ENCODE data around the gene TRPM1.
"Not testable (repeated sequence)": the region's sequence is repeated elsewhere in the genome, so short reads cannot be mapped to it uniquely, and the experiment has no call there.

The TRPM1 gene

DNA sequence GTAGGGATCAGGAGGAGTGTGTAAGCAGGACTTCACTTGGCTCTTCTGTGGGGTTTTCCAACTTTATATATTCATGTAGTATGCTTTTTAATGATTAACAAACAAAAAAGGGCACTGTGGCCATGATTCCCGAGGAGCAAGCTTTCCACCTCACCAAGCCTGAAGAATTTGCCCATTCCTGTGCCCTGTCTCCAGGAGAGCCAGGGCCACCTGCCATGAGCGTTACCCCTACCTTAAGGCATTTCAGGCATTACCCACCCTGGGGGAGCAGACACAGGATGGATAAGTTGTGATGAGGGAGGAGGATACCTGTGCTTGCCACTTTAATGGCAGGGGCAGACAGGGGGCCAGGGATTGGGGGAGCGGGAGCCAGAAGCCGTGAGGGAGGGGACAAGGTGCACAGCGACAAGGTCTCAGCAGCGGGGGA, 3.0 kb downstream of the TRPM1 start:
- Mint-ChIP-seq H3K4me1 (no peaks in the 10 kb centered on the region), H3K27ac (peak overlapping the region; percentile 23), H3K9me3 (no peaks in the 10 kb centered on the region), H3K27me3 (no peaks in the 10 kb centered on the region), H3K36me3 (no peaks in the 10 kb centered on the region), H3K4me3 (no peak overlapping the region)

DNA sequence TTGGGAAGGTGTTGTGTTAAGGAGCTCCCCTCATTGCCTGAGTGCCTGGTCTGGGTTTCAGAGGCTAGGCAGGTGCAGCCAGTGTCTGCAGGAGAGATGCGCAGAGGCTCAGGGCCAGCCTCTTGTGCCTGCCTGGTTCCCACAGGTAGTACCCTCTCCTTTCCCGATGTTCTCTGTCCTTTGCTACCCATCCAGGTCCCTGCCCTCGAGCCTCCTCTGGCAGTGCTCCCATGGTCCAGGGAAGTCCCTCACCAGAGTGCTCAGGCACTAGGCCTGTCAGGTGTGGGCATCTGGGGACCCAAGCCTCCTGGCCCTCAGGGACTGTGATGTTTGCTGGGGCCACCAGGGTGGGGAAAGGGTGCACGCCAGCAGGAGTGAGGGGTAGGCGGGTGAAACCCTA, 5.0 kb downstream of the TRPM1 start:
- H3K4me1 Mint-ChIP-seq, result no peaks in the 10 kb centered on the region
- no peak overlapping the region for H3K27ac Mint-ChIP-seq
- no peaks in the 10 kb centered on the region for H3K9me3 Mint-ChIP-seq
- H3K27me3 Mint-ChIP-seq, result no peaks in the 10 kb centered on the region
- no peaks in the 10 kb centered on the region for H3K36me3 Mint-ChIP-seq
- no peak overlapping the region for H3K4me3 Mint-ChIP-seq

DNA sequence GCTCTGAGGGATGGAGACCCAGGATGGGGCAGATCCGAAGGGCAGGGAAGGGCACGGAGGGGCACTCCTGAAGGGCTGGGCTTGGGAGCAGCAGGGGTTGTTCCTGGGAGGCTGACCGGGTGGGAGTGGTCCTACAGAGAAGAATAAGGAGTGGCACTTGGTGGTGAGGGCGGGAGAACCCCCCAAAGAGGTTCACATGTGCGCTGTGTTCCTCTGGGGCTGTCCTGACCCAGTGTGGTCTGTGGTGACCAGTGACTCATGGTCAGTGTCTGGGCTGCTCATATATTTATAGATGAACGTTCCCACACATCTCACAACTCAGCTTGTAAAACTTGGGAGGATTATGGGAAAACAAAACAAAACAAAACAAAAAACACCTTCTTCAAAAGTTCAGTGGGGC, 10.0 kb downstream of the TRPM1 start:
- H3K36me3 Mint-ChIP-seq, result no peaks in the 10 kb centered on the region
- no peaks in the 10 kb centered on the region for H3K9me3 Mint-ChIP-seq
- no peak overlapping the region for H3K27ac Mint-ChIP-seq
- no peaks in the 10 kb centered on the region for H3K27me3 Mint-ChIP-seq
- no peaks in the 10 kb centered on the region for H3K4me1 Mint-ChIP-seq
- H3K4me3 Mint-ChIP-seq, result no peak overlapping the region

DNA sequence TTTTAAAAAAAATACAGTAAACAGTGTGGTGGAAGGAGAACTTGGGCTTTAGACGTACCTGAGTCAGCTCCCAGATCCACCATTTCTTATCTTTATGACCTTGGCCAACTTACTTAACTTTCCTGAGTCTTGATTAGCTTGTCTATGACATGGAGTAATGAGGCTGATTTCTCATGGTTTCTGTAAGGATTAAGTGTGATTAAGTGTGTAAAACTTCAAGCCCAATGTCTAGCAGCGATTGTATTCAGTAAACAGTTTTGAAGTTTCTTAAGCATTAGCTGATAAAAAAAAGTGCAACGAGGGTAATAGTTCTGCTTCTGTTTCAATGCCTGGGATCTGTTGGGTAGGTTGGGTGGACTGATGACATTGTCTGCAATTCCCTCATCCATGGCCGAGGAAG, 10.8 kb downstream of the TRPM1 start:
- no peaks in the 10 kb centered on the region for H3K36me3 Mint-ChIP-seq
- H3K4me1 Mint-ChIP-seq, result no peaks in the 10 kb centered on the region
- no peak overlapping the region for H3K27ac Mint-ChIP-seq
- no peak overlapping the region for H3K4me3 Mint-ChIP-seq
- H3K9me3 Mint-ChIP-seq, result no peaks in the 10 kb centered on the region
- H3K27me3 Mint-ChIP-seq, result no peaks in the 10 kb centered on the region

DNA sequence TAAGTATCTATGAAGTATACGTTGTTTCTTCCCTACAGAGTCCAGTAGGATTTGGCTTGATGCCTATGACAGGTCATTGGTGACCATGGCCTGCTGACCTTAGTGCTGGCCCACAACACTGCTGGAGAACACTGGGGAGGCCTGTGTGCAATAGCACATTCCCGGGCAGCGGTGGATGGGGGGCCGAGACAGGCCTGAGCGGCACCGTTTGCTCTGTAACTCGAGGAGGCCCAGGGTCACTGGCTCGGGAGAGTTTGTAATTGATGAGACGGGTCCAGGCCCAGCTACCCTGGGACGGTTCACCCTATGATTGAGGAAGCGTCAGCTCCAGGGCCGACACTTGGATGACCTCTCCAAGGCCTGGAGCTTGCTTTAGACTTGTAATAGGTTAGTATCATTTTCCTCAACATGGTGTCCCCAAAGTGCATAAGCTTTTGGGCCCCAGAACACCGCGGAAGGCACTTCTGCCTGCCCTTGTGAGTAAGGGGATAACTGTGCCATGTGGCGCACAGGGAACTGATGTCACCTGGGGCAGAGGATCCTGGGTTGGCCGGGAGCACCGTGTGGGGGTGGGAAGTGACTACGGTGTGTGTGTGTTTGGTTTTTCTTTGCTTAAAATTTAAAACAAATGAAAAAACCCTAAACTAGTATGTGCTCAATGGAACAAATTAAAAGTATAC, 12.0 kb downstream of the TRPM1 start:
- Mint-ChIP-seq H3K9me3 (no peaks in the 10 kb centered on the region), H3K4me3 (no peak overlapping the region), H3K27ac (no peak overlapping the region), H3K36me3 (no peaks in the 10 kb centered on the region), H3K27me3 (no peaks in the 10 kb centered on the region), H3K4me1 (no peaks in the 10 kb centered on the region)

DNA sequence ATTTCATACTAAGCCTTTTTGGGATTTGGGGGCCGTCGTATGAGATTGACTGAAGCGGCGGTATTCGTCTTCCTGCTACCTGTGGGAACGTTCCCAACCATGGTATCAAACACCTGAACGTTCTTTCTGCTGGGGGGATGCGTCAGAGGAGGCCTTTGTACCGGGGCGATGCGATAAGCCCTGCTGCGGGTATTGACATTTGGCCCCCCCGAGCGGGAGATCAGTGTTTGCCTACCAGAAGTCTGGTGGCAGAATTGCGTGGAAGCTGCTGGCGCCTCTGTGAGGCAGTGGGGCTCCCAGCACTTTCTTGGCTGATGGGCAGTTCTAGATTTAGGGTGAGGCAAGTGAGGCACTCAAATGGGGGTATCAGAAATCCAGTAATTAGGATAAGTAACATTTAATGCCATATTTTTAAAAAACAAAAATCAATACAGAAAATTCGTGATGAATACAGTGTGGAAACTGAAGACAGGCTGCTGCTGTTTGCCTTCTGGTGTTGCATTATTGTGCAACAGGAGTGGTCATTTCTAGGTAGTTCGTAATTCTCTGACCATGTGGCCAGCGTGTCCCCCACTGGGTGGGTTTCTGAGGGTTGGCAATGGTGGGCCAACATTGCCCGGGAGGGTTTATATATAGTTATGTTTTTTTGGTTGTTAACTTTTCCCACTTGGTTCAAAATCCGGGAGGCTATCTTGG, 12.7 kb downstream of the TRPM1 start:
- Mint-ChIP-seq H3K27ac (no peak overlapping the region), H3K9me3 (no peaks in the 10 kb centered on the region), H3K27me3 (no peaks in the 10 kb centered on the region), H3K36me3 (no peaks in the 10 kb centered on the region), H3K4me1 (no peaks in the 10 kb centered on the region), H3K4me3 (no peak overlapping the region)

DNA sequence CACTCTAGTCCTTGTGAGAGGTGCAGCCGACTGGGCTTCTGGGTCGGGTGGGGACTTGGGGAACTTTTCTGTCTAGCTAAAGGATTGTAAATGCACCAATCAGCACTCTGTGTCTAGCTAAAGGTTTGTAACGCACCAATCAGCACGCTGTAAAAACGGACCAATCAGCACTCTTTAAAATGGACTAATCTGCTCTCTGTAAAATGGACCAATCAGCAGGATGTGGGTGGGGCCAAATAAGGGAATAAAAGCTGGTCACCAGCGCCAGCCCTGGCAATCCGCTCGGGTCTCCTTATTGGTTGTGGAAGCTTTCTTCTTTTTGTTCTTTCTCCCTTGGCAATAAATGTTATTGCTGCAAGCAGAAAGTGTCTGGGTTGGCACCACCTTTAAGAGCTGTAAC, 13.5 kb downstream of the TRPM1 start:
- H3K36me3 Mint-ChIP-seq, H3K4me3 Mint-ChIP-seq, H3K27ac Mint-ChIP-seq, H3K9me3 Mint-ChIP-seq, H3K27me3 Mint-ChIP-seq, H3K4me1 Mint-ChIP-seq: not testable (repeated sequence)

DNA sequence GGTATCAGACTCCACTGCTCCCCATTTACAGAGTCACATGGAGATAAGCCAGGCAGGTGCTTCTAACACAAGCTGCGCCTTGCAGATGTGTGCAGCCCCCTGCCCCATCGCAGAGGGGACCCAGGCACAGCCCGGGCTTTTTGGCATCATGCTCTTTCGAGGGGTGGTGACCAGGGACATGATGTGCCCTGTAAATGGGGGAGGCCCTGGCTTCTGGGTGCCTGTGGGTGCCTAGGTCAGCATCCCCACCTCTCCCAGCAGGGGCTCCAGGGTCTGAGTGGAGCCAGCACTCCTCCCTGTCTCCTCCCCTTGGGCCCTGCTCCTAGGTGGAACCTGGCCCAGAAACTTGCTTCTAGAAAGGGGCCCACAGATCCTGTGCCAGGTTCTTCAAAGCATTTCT, 15.2 kb downstream of the TRPM1 start:
- Mint-ChIP-seq H3K4me1 (no peaks in the 10 kb centered on the region), H3K4me3 (no peak overlapping the region), H3K27ac (no peak overlapping the region), H3K9me3 (no peaks in the 10 kb centered on the region), H3K27me3 (peaks cover 4% of the 10 kb centered on the region), H3K36me3 (no peaks in the 10 kb centered on the region)

DNA sequence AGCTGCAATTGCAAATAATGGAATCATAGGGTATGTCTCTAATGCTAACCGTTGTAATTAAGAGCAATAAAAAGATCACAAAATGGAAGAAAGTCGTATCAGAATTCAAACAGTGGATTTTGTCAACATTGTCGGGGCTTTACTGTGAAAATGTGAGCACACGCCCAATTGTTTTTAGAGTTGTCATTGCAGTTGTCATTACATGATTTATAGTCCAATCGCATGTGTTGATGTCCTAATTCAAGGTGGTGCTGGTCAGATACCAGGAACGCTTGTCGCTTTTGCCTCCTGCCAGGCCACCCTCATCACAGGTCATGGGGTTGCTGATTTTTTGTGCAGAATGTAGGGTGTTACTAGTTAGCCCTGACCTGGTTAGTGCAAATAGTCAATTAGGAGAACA, 16.2 kb downstream of the TRPM1 start:
- H3K4me3 Mint-ChIP-seq, result no peak overlapping the region
- H3K36me3 Mint-ChIP-seq, result no peaks in the 10 kb centered on the region
- peaks cover 4% of the 10 kb centered on the region for H3K27me3 Mint-ChIP-seq
- no peaks in the 10 kb centered on the region for H3K9me3 Mint-ChIP-seq
- H3K4me1 Mint-ChIP-seq, result no peaks in the 10 kb centered on the region
- H3K27ac Mint-ChIP-seq, result no peak overlapping the region

DNA sequence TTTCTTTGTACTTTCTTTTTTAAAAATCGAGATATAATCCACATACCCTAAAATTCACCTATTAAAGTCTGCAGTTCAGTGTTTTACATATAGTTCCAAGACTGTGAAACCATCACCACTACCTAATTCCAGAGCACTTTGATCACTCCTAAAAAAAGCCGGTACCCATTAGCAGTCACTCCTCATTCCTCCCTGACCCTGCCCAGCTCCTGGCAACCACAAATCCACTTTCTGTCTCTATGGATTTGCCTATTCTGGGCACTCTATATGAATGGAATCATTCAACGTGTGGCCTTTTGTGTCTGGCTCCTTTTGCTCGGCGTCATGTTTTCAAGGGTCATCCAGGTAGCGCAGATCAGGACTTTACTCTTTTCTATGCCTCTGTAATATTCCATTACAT, 17.3 kb downstream of the TRPM1 start:
- Mint-ChIP-seq H3K36me3 (no peaks in the 10 kb centered on the region), H3K9me3 (no peaks in the 10 kb centered on the region), H3K27me3 (peaks cover 4% of the 10 kb centered on the region), H3K4me1 (no peaks in the 10 kb centered on the region), H3K4me3 (no peak overlapping the region), H3K27ac (no peak overlapping the region)

DNA sequence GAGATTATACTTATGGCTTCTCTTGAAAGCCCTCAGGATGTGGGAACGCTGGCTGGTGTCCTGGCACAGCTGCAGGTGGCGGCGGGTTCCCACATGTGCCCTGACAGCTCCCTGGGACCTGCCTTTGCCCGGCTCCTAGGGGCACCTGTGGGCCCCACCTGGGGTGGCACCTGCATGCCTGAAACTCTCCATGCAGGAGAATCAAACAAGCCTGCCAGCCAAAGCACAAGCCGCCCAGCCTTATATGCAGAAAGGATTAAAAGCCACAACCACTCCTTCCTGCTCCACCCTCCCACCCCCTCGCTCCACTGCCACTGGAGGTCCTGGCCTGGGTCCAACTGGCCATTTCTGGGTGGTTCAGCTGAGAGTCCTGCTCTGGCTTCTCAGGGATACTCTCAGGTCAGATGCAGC, 18.1 kb downstream of the TRPM1 start:
- no peaks in the 10 kb centered on the region for H3K9me3 Mint-ChIP-seq
- H3K27me3 Mint-ChIP-seq, result peaks cover 4% of the 10 kb centered on the region
- H3K27ac Mint-ChIP-seq, result no peak overlapping the region
- no peak overlapping the region for H3K4me3 Mint-ChIP-seq
- no peaks in the 10 kb centered on the region for H3K4me1 Mint-ChIP-seq
- no peaks in the 10 kb centered on the region for H3K36me3 Mint-ChIP-seq

DNA sequence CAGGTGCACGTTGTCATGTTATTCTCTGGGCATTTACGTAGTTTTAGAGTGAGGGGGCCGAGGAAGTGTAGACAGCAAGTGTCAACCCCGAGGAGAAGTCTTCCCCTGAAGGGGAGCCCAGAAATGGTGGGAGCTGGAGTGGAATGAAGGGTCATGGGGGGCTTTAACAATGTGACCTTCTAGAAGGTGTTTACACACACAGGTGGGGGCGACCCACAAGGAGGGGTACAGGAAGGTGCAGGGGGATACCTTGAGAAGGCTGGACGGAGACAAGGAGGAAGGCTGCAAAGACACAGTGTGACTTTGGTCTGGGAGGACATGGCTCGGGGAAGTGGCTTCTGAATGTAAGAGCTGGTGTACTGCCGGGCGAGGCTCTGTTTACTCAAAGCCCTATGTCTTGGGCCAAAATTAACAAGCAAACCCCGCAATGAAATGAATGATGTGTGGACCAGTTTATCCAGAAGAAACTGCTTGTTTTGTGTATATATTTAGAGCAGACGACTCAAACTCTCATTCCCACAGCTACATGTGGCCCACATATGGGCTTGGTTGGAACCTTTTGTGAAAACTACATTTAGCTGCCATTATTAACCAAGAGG, 18.7 kb downstream of the TRPM1 start:
- H3K27ac Mint-ChIP-seq, result no peak overlapping the region
- no peaks in the 10 kb centered on the region for H3K4me1 Mint-ChIP-seq
- no peaks in the 10 kb centered on the region for H3K9me3 Mint-ChIP-seq
- no peaks in the 10 kb centered on the region for H3K36me3 Mint-ChIP-seq
- H3K4me3 Mint-ChIP-seq, result no peak overlapping the region
- peaks cover 4% of the 10 kb centered on the region for H3K27me3 Mint-ChIP-seq

DNA sequence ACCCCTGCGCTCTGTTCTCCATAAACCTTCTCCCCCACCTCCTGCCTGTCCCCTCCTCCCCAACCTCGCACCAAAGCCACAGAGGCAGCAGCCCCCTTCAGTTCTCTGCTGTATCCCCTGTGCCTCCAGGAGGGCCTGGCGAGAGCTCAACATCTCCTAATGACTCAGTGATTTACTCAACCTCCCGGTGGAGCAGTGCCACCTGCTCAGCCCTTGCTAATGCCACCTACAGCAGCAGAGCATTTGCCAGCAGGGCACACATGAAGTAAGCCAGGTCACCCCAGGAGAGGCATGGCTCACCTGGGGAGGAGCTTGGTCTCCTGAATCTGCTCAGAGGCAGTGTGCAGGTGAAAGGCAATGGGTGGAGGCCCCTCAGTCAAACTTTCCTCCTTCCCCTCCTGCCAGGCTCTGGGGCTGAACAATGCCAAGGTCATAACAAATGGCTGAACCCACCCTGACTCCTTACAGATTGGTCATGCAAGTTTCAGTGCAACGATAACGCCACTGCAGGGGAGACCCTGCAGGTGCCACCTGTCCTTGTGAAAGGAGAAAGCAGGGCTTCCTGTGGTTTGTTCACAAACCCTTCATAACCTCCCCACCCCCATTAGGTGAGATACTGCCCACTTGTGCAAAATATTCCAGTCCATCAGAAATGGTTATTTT, 19.8 kb downstream of the TRPM1 start:
- H3K27ac Mint-ChIP-seq, result peak overlapping the region; percentile 38
- no peaks in the 10 kb centered on the region for H3K36me3 Mint-ChIP-seq
- H3K4me1 Mint-ChIP-seq, result no peaks in the 10 kb centered on the region

DNA sequence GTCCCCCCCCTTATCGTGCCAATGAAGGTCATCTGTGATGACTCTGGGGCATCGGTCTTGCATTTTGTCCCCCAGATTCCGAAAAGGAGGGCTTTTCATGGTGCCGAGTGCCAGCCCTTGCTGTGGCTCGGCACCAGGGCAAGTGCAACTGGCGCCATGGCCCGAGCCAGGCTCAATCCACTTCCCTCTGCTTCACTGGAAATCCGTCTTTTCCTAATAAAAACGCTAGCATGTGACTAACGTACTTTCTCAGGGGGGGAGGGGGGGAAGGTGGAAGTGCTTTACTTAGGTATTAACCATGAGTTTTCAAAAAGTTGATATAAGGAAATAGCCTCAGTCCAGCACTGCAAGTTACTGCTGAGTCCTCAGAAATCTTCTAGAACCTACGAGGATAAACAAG, 20.5 kb downstream of the TRPM1 start:
- Mint-ChIP-seq H3K36me3 (no peaks in the 10 kb centered on the region), H3K4me1 (no peaks in the 10 kb centered on the region), H3K27me3 (peaks cover 6% of the 10 kb centered on the region), H3K27ac (no peak overlapping the region), H3K4me3 (no peak overlapping the region), H3K9me3 (no peaks in the 10 kb centered on the region)

More for the DNA sequence above, 19.8 kb downstream of the TRPM1 start:
- Mint-ChIP-seq H3K9me3 (no peaks in the 10 kb centered on the region), H3K4me3 (peak overlapping the region; percentile 24), H3K27me3 (peaks cover 6% of the 10 kb centered on the region)

DNA sequence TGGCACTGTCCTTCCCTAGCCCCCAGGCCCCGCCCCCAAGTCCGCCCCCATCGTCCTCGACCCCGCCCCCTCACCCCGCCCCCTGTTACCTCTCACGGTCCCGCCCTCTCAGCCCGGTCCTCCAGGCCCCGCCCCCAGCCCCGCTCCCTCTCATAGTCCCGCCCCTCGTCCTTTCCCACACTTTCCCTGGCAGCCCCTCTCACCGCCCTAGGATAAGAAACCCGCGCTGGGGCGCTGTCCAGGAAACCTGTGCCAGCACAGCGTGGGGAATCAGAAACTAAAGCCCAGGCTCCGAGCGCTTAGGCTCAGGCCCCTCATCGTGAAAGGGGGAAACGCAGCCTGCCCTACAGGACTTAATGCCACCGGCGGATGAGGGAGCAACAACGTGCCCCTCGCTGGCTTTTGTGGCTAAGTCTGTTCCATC, 20.9 kb downstream of the TRPM1 start:
- H3K36me3 Mint-ChIP-seq, result no peaks in the 10 kb centered on the region
- peaks cover 6% of the 10 kb centered on the region for H3K27me3 Mint-ChIP-seq
- no peaks in the 10 kb centered on the region for H3K9me3 Mint-ChIP-seq
- peak overlapping the region; percentile 43 for H3K4me3 Mint-ChIP-seq
- no peak overlapping the region for H3K27ac Mint-ChIP-seq
- no peaks in the 10 kb centered on the region for H3K4me1 Mint-ChIP-seq

DNA sequence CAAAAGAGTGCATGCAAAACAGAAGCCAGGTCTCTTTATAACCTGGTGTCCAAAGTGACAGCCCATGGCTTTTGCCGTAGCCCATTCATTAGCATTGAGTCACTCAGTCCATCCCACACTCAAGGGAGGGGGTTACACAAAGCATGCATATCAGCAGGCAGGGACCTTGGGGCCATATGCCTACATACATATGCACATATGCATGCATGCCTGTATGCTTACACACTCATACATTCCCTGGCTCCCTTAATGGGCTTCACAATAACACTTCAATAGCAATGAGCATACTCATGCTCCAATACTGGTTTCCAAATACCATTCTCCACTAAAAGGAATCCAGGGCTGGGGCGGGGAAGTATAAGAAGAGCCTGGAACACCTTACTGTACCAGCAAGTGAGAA, 22.0 kb downstream of the TRPM1 start:
- Mint-ChIP-seq H3K4me1 (no peaks in the 10 kb centered on the region), H3K9me3 (no peaks in the 10 kb centered on the region), H3K27me3 (peaks cover 6% of the 10 kb centered on the region), H3K27ac (no peak overlapping the region), H3K4me3 (no peak overlapping the region), H3K36me3 (no peaks in the 10 kb centered on the region)

All from activated naive CD4-positive, alpha-beta T cell treated with anti-CD3 and anti-CD28 coated beads, Interleukin-2, amount 50 U/mL, for 24 hours (primary cell).